Osteoblast (primary cell): ENCODE results near the gene TPSD1. TPM values are rescaled to one million over a fixed set of nuclear protein-coding genes. Genes with fewer than 3 reads are reported as not detected.

Experiments used
- DNase-seq: peaks from one replicate; pipeline ENCODE4 v3.0.0; 2011; ENCODE audit warnings: low spot score, mixed read lengths; ENCODE audit not compliant: insufficient read length; ENCODE audit errors: missing footprints
- H2AFZ ChIP-seq: 2 replicates; pipeline ENCODE4 v1.6.0; 2011; ENCODE audit warnings: mild to moderate bottlenecking, low read length
- H3K27ac ChIP-seq: 2 replicates; pipeline ENCODE4 v1.5.1; 2011; ENCODE audit warnings: mild to moderate bottlenecking, low read depth, low read length, moderate library complexity
- H3K27me3 ChIP-seq: 2 replicates; pipeline ENCODE4 v1.6.0; 2012; ENCODE audit warnings: mild to moderate bottlenecking, control low read depth, inconsistent platforms, low read length, moderate library complexity; ENCODE audit not compliant: insufficient read depth
- H3K36me3 ChIP-seq: 2 replicates; pipeline ENCODE4 v1.5.1; 2011; ENCODE audit warnings: mild to moderate bottlenecking, low read length, control low read depth, moderate library complexity; ENCODE audit not compliant: insufficient read depth
- H3K4me1 ChIP-seq: 2 replicates; pipeline ENCODE4 v1.5.1; 2011; ENCODE audit warnings: mild to moderate bottlenecking, low read length, control low read depth, moderate library complexity; ENCODE audit not compliant: insufficient read depth
- H3K4me2 ChIP-seq: 2 replicates; pipeline ENCODE4 v1.6.0; 2011; ENCODE audit warnings: mild to moderate bottlenecking, low read length; ENCODE audit not compliant: insufficient read depth
- H3K4me3 ChIP-seq: fragments of 200-600 bp; sonication (generic); 3 replicates; pipeline ENCODE4 v1.5.1; 2012; ENCODE audit warnings: mild to moderate bottlenecking, low read length, inconsistent platforms; ENCODE audit not compliant: insufficient read depth
- H3K79me2 ChIP-seq: 2 replicates; pipeline ENCODE4 v1.6.0; 2012; ENCODE audit warnings: mild to moderate bottlenecking, low read length, control low read depth, inconsistent platforms; ENCODE audit not compliant: insufficient read depth
- H3K9me3 ChIP-seq: 2 replicates; pipeline ENCODE4 v1.5.1; 2011; ENCODE audit warnings: low read depth, low read length, control low read depth
- H4K20me1 ChIP-seq: 2 replicates; pipeline ENCODE4 v1.6.0; 2012; ENCODE audit warnings: mild to moderate bottlenecking, low read length, control low read depth; ENCODE audit not compliant: insufficient read depth
- CTCF ChIP-seq: IDR thresholded peaks from 2 replicates; pipeline ENCODE4 v1.5.1; 2011; ENCODE audit warnings: mild to moderate bottlenecking, low read depth, low read length, moderate library complexity; ENCODE audit errors: extremely low read depth
- total RNA-seq: library from RNA; depleted of rRNA; stranded (reverse); fragments of >200 nt; gene quantifications from 2 replicates; pipeline ENCODE4 v1.2.3, GENCODE V29; 2012

Gene TPSD1
- total RNA-seq, 1 donor, result not detected

GRCh38 chr16:1274767-1275166 is 18.9 kb downstream of the TPSD1 start:
- Histone ChIP-seq H3K4me2 (no peak overlapping the region), H3K36me3 (no peaks in the 10 kb centered on the region), H3K4me3 (no peak overlapping the region), H4K20me1 (no peaks in the 10 kb centered on the region), H3K4me1 (no peaks in the 10 kb centered on the region), H2AFZ (no peak overlapping the region), H3K9me3 (no peaks in the 10 kb centered on the region), H3K27me3 (peaks cover 9% of the 10 kb centered on the region), H3K27ac (no peak overlapping the region), H3K79me2 (no peaks in the 10 kb centered on the region)
- no peak for TF ChIP-seq CTCF
- DNase-seq, result no peak

GRCh38 chr16:1275791-1276579 is 20.1 kb downstream of the TPSD1 start:
- no peaks in the 10 kb centered on the region for H3K4me1 ChIP-seq
- TF ChIP-seq CTCF, result no peak
- no peaks in the 10 kb centered on the region for H4K20me1 ChIP-seq
- H3K27me3 ChIP-seq, result peaks cover 9% of the 10 kb centered on the region
- no peaks in the 10 kb centered on the region for H3K9me3 ChIP-seq
- DNase-seq, result peak; percentile 74
- no peak overlapping the region for H3K4me3 ChIP-seq
- no peak overlapping the region for H3K4me2 ChIP-seq
- no peaks in the 10 kb centered on the region for H3K36me3 ChIP-seq
- no peaks in the 10 kb centered on the region for H3K79me2 ChIP-seq
- H3K27ac ChIP-seq, result no peak overlapping the region
- H2AFZ ChIP-seq, result no peak overlapping the region

- Histone ChIP-seq H2AFZ (no peak overlapping the region), H3K4me1 (no peaks in the 10 kb centered on the region), H3K36me3 (no peaks in the 10 kb centered on the region), H3K27me3 (peaks cover 9% of the 10 kb centered on the region), H3K4me3 (no peak overlapping the region), H3K27ac (no peak overlapping the region), H3K79me2 (no peaks in the 10 kb centered on the region), H3K4me2 (no peak overlapping the region), H3K9me3 (no peaks in the 10 kb centered on the region), H4K20me1 (no peaks in the 10 kb centered on the region)
- TF ChIP-seq CTCF, result no peak
- peak; percentile 53 for DNase-seq
Measured at GRCh38 chr16:1276580-1276878, 20.7 kb downstream of the TPSD1 start.

- no peak for TF ChIP-seq CTCF
- Histone ChIP-seq H4K20me1 (no peaks in the 10 kb centered on the region), H3K36me3 (no peaks in the 10 kb centered on the region), H3K4me3 (no peak overlapping the region), H3K4me2 (no peak overlapping the region), H3K79me2 (no peaks in the 10 kb centered on the region), H3K27ac (no peak overlapping the region), H2AFZ (no peak overlapping the region), H3K27me3 (peaks cover 11% of the 10 kb centered on the region), H3K4me1 (no peaks in the 10 kb centered on the region), H3K9me3 (no peaks in the 10 kb centered on the region)
- DNase-seq, result peak; percentile 72
Measured at GRCh38 chr16:1277151-1277598, 21.3 kb downstream of the TPSD1 start.
